Mucosa of gallbladder (tissue), 1 donor: Measurements from ENCODE around the gene VANGL1. TPM values are rescaled to one million over a fixed set of nuclear protein-coding genes. Genes with fewer than 3 reads are reported as not detected.

Experiments
- DNase-seq: peaks from one replicate; pipeline ENCODE4 v3.0.0-alpha.2; 2020; ENCODE audit warnings: low spot score
- total RNA-seq: library from RNA; stranded (reverse); gene quantifications from one replicate; pipeline ENCODE4 v1.2.1, GENCODE V29; 2021
- donor health status: DM: no; HTN: no; CAD: no.

The VANGL1 gene
- total RNA-seq, 1 donor from 2014 or later: 11.7 TPM

- no peak for DNase-seq
Observed at GRCh38 chr1:115643666-115644065, 1.9 kb downstream of the VANGL1 start.

- no peak for DNase-seq
Observed at GRCh38 chr1:115644109-115644508, 2.3 kb downstream of the VANGL1 start.

GRCh38 chr1:115647047-115647446 lies 5.3 kb downstream of the VANGL1 start:
- DNase-seq: no peak

GRCh38 chr1:115647507-115647906 lies 5.7 kb downstream of the VANGL1 start:
- no peak for DNase-seq

- DNase-seq: no peak
Observed at GRCh38 chr1:115647919-115648650, 6.3 kb downstream of the VANGL1 start.

- no peak for DNase-seq
Observed at GRCh38 chr1:115648717-115649691, 7.2 kb downstream of the VANGL1 start.

GRCh38 chr1:115649964-115650363 lies 8.2 kb downstream of the VANGL1 start:
- DNase-seq: no peak

GRCh38 chr1:115650961-115651360 lies 9.2 kb downstream of the VANGL1 start:
- no peak for DNase-seq

- no peak for DNase-seq
Observed at GRCh38 chr1:115651391-115651790, 9.6 kb downstream of the VANGL1 start.

- DNase-seq: no peak
Observed at GRCh38 chr1:115652236-115652788, 10.5 kb downstream of the VANGL1 start.

GRCh38 chr1:115654125-115654524 lies 12.4 kb downstream of the VANGL1 start:
- no peak for DNase-seq

- DNase-seq: no peak
Observed at GRCh38 chr1:115654663-115655305, 13.0 kb downstream of the VANGL1 start.

GRCh38 chr1:115655306-115655663 lies 13.5 kb downstream of the VANGL1 start:
- DNase-seq: no peak

GRCh38 chr1:115655916-115656315 lies 14.1 kb downstream of the VANGL1 start:
- DNase-seq: no peak

- DNase-seq: no peak
Observed at GRCh38 chr1:115656461-115657077, 14.8 kb downstream of the VANGL1 start.

GRCh38 chr1:115658646-115659045 lies 16.9 kb downstream of the VANGL1 start:
- no peak for DNase-seq

GRCh38 chr1:115660151-115660550 lies 18.4 kb downstream of the VANGL1 start:
- DNase-seq: no peak

GRCh38 chr1:115661157-115661556 lies 19.4 kb downstream of the VANGL1 start:
- DNase-seq: no peak

GRCh38 chr1:115665319-115666096 lies 23.7 kb downstream of the VANGL1 start:
- no peak for DNase-seq

GRCh38 chr1:115666206-115666605 lies 24.4 kb downstream of the VANGL1 start:
- no peak for DNase-seq

GRCh38 chr1:115666702-115667101 lies 24.9 kb downstream of the VANGL1 start:
- no peak for DNase-seq
